Measurements from ENCODE around the gene SNRPA1. TPM values are rescaled to one million over a fixed set of nuclear protein-coding genes. Genes with fewer than 3 reads are reported as not detected.

SNRPA1 gene
- total and polyA plus RNA-seq, 2 donors (not counting 3 experiments of a cell fraction or from before 2014, with no cell fraction given), result 68.5 to 82.7 TPM

DNA sequence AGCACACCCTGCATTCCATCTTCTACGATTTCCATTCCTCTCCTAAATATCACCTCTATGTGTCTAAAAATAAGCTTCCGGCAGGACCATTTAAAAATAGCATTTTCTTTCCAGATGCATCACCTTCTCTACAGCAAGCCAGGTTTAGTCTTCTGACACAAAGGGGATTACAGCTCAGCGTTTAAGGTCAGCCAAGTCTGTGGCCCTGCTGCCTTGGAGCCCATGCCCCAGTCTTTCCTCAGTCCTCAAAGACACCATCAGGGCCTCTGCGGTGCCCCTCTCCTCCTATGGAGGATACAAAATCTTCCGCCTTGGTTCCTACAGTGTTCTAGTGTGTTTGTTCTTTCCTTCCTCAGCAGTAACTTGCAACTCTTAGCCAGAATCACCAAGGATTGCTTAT is 21.5 kb downstream of the SNRPA1 start:
- DNase-seq (ENCODE audit: low read depth, low spot score) (no peak), FAIRE-seq (no peak)
- dilution Hi-C loops (cut with MboI; ENCODE audit: extremely low pct_ligation_motif_present, low sequenced_read_pairs) (no loop called here), intact Hi-C loops (cut with micrococcal nuclease) (no loop called here)
- BruUV-seq (replicated peaks), result no TSS peak
- no peak overlapping the region for H3K27ac ChIP-seq (ENCODE audit: insufficient read depth, low read depth, low read length)
- H3K27me3 ChIP-seq (ENCODE audit: control insufficient read depth in 2 of 2, insufficient read depth in 2 of 2, low read length in 2 of 2), result no peaks in the 10 kb centered on the region
- H3K4me3 ChIP-seq (replicated peaks in 1 of 3; ENCODE audit: insufficient read depth in 1 of 3, low read depth in 1 of 3, low read length in 3 of 3), result no peak overlapping the region
- H2AFZ ChIP-seq (ENCODE audit: low read depth, low read length), result no peak overlapping the region
- H3K36me3 ChIP-seq (ENCODE audit: control insufficient read depth in 2 of 2, extremely low read depth in 1 of 2, insufficient read depth in 2 of 2, low read length in 2 of 2), result peaks cover 25 to 28% of the 10 kb centered on the region in 2 experiments
- H3K4me2 ChIP-seq (ENCODE audit: insufficient read depth, low read length), result no peak overlapping the region
- CTCF ChIA-PET, result interaction anchor here (1.7 to 2.9 kb wide), 2 partner anchors 15 to 265 kb away, joined by 6 to 10 read pairs; no protein-coding TSS in a partner anchor
- H4K20me1 ChIP-seq (replicated peaks; ENCODE audit: control insufficient read depth, extremely low read depth, insufficient read depth, low read length), result no peaks in the 10 kb centered on the region
- peaks cover 11% of the 10 kb centered on the region for H3K4me1 ChIP-seq (ENCODE audit: control insufficient read depth, extremely low read depth, insufficient read depth, low read length)
- POLR2A ChIA-PET, result no interaction called here
- peaks cover 19% of the 10 kb centered on the region for H3K79me2 ChIP-seq (ENCODE audit: control insufficient read depth, insufficient read depth, low read length)
- no peaks in the 10 kb centered on the region for H3K9me1 ChIP-seq (replicated peaks; ENCODE audit: control insufficient read depth, extremely low read depth, insufficient read depth, low read length)
- H3K9me3 ChIP-seq (replicated peaks; ENCODE audit: control insufficient read depth, insufficient read depth, low read length), result no peaks in the 10 kb centered on the region
- H3K9ac ChIP-seq (replicated peaks; ENCODE audit: extremely low read depth, insufficient read depth, low read length), result no peak overlapping the region
- TF ChIP-seq POLR2A (IDR thresholded peaks at IDR 0.05; ENCODE audit: low read depth, low read length) (no peak), GATA2 (IDR thresholded peaks at IDR 0.05; ENCODE audit: insufficient read depth, insufficient read length, low read depth, low read length) (no peak), FOS (IDR thresholded peaks at IDR 0.05; ENCODE audit: borderline replicate concordance, insufficient read depth, low read length) (no peak), EZH2 (IDR thresholded peaks at IDR 0.05; ENCODE audit: borderline replicate concordance, low read depth, low read length, severe bottlenecking) (no peak), POLR2AphosphoS5 (IDR thresholded peaks at IDR 0.05; ENCODE audit: insufficient read depth, low read depth, low read length) (no peak), MYC (IDR thresholded peaks at IDR 0.05; ENCODE audit: low read depth, low read length) (no peak), JUN (IDR thresholded peaks at IDR 0.05; ENCODE audit: borderline replicate concordance, insufficient read depth, insufficient read length, low read depth) (no peak), CTCF (IDR thresholded peaks at IDR 0.05; ENCODE audit: extremely low read depth in 1 of 2, insufficient read depth in 1 of 2, low read depth in 1 of 2, low read length in 2 of 2) (no peak)
- TF ChIP-seq, protein P1, sequence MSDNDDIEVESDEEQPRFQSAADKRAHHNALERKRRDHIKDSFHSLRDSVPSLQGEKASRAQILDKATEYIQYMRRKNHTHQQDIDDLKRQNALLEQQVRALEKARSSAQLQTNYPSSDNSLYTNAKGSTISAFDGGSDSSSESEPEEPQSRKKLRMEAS (IDR thresholded peaks at IDR 0.05; ENCODE audit: insufficient read depth, insufficient read length), result no peak

All from endothelial cell of umbilical vein (primary cell).